HepG2 (cell line): ENCODE measurements around the gene YJEFN3. TPM values are rescaled to one million over a fixed set of nuclear protein-coding genes. Genes with fewer than 3 reads are reported as not detected.

ENCODE experiments used
- ATAC-seq: fragments of 200-7000 bp; cut with Tn5 transposase; 3 replicates; pipeline ENCODE4 v1.9.1; 2020; ENCODE audit warnings: mild to moderate bottlenecking, moderate library complexity
- BruUV-seq: library from RNA; stranded (reverse); fragments of 400-500 nt; replicated peaks from 2 replicates; lab custom pipeline; 2021; lab: Mats Ljungman, UMichigan
- CTCF ChIA-PET: fragments of 300-600 bp; formaldehyde crosslinking; extraction: SDS; loops from one replicate; lab custom pipeline; 2021; ENCODE audit warnings: low total read pairs, inconsistent platforms, low intra/inter-chr PET ratio; lab: Yijun Ruan, JAX
- POLR2A ChIA-PET: fragments of 350-600 bp; sonication (Branson Sonifier 250); formaldehyde crosslinking; loops from one replicate; lab custom pipeline; 2020; ENCODE audit warnings: antibody characterized with exemption, inconsistent platforms; lab: Yijun Ruan, JAX
- DNase-seq: peaks from one replicate; pipeline ENCODE4 v3.0.0-alpha.2; 2015; ENCODE audit warnings: low spot score
- FAIRE-seq: peaks from 3 replicates; lab custom pipeline; 2011; peaks lifted over from hg19 to GRCh38; lab: Jason Lieb, UNC
- H2AFZ ChIP-seq: one replicate; pipeline ENCODE4 v1.6.1; 2011; ENCODE audit warnings: low read length, inconsistent platforms
- H3K27ac ChIP-seq: fragments of 300-600 bp; 3 replicates; pipeline ENCODE4 v1.8.0; 2011; ENCODE audit warnings: mixed run types, mild to moderate bottlenecking, mixed read lengths, low read length, inconsistent platforms; ENCODE audit not compliant: insufficient read depth; ENCODE audit errors: extremely low read length
- H3K27me3 ChIP-seq, 2 experiments: fragments of 200-600 bp in 1 of 2; 2 replicates in 1 of 2; 3 replicates in 1 of 2; pipeline versions ENCODE4 v1.6.0 to v1.8.0; 2011; ENCODE audit warnings: low read length in 2 of 2, mild to moderate bottlenecking in 2 of 2, moderate library complexity in 2 of 2, inconsistent platforms in 1 of 2; ENCODE audit not compliant: insufficient read depth in 2 of 2, control insufficient read depth in 1 of 2
- H3K36me3 ChIP-seq, 2 experiments: fragments of 200-600 bp in 1 of 2; replicated peaks in 1 of 2; 2 replicates in 1 of 2; 3 replicates in 1 of 2; pipeline versions ENCODE4 v1.5.1 to v1.8.0; 2011; ENCODE audit warnings: low read length in 2 of 2, inconsistent platforms in 1 of 2; ENCODE audit not compliant: insufficient read depth in 2 of 2, control insufficient read depth in 1 of 2
- H3K4me1 ChIP-seq: 2 replicates; pipeline ENCODE4 v1.5.1; 2012; ENCODE audit warnings: low read length, inconsistent platforms; ENCODE audit not compliant: insufficient read depth
- H3K4me2 ChIP-seq: 2 replicates; pipeline ENCODE4 v1.6.0; 2011; ENCODE audit warnings: low read depth, low read length, inconsistent platforms
- H3K4me3 ChIP-seq, 3 experiments: fragments of 200-600 bp in 1 of 3; sonication (generic), shearing (Covaris generic) in 1 of 3; replicated peaks in 1 of 3; 2 replicates each; pipeline ENCODE4 v1.5.1; 2011 to 2016; ENCODE audit warnings: low read length in 3 of 3, inconsistent platforms in 2 of 3, low read depth in 2 of 3, mild to moderate bottlenecking in 2 of 3, control low read depth in 1 of 3, mixed read lengths in 1 of 3; ENCODE audit not compliant: insufficient read depth in 1 of 3
- H3K79me2 ChIP-seq: one replicate; pipeline ENCODE4 v1.6.1; 2011; ENCODE audit warnings: low read length, inconsistent platforms; ENCODE audit not compliant: insufficient read depth
- H3K9ac ChIP-seq: 2 replicates; pipeline ENCODE4 v1.6.0; 2011; ENCODE audit warnings: mild to moderate bottlenecking, low read depth, low read length, inconsistent platforms; ENCODE audit not compliant: insufficient read depth
- H3K9me3 ChIP-seq: 2 replicates; pipeline ENCODE4 v1.5.1; 2012; ENCODE audit warnings: mild to moderate bottlenecking, low read length
- H4K20me1 ChIP-seq: 2 replicates; pipeline ENCODE4 v1.6.0; 2011; ENCODE audit warnings: inconsistent platforms, mild to moderate bottlenecking, low read length, moderate library complexity; ENCODE audit not compliant: insufficient read depth
- JUNB ChIP-seq: sonication (generic); formaldehyde crosslinking; IDR thresholded peaks from 2 replicates; pipeline ENCODE4 v1.8.0; 2022; ENCODE audit warnings: missing genetic modification reagents, mild to moderate bottlenecking, borderline replicate concordance
- NFE2 ChIP-seq: sonication (generic); formaldehyde crosslinking; IDR thresholded peaks from 2 replicates; pipeline ENCODE4 v1.4.0; 2020; ENCODE audit warnings: missing genetic modification reagents
- PCBP2 ChIP-seq: fragments of 200-400 bp; formaldehyde crosslinking; optimal IDR thresholded peaks from 2 replicates; pipeline ENCODE3; 2018; ENCODE audit warnings: low read length, low read depth; ENCODE audit not compliant: poor library complexity, severe bottlenecking
- RAD21 ChIP-seq: fragments of 450-650 bp; formaldehyde crosslinking; IDR thresholded peaks from 2 replicates; pipeline ENCODE4 v1.5.0; 2020; ENCODE audit warnings: mild to moderate bottlenecking
- RELA ChIP-seq: sonication (generic); formaldehyde crosslinking; IDR thresholded peaks from 2 replicates; pipeline ENCODE4 v1.4.0; 2020; ENCODE audit warnings: missing genetic modification reagents
- RFX3 ChIP-seq: IDR thresholded peaks from 2 replicates; pipeline ENCODE4 v1.6.1; 2016; ENCODE audit warnings: missing biosample characterization, missing genetic modification reagents
- RXRA ChIP-seq: sonication (generic); formaldehyde crosslinking; IDR thresholded peaks from 2 replicates; pipeline ENCODE4 v1.5.1; 2020; ENCODE audit warnings: missing genetic modification reagents
- TFE3 ChIP-seq: IDR thresholded peaks from 2 replicates; pipeline ENCODE4 v1.6.1; 2016
- ZNF260 ChIP-seq: sonication (generic); formaldehyde crosslinking; IDR thresholded peaks from 2 replicates; pipeline ENCODE4 v1.4.0; 2020; ENCODE audit warnings: missing genetic modification reagents, low read depth, mild to moderate bottlenecking, borderline replicate concordance
- ZNF564 ChIP-seq: sonication (generic); formaldehyde crosslinking; IDR thresholded peaks from 2 replicates; pipeline ENCODE4 v1.8.1; 2023; ENCODE audit warnings: mild to moderate bottlenecking, missing genetic modification reagents
- WGBS: methylation state at CpG from one replicate; pipeline ENCODE4 v1.1.6; 2017; ENCODE audit warnings: low lambda C conversion rate; 5-methylcytosine and 5-hydroxymethylcytosine counted together
- in situ Hi-C: cut with HindIII; loops from 2 replicates; pipeline ENCODE4 v1.10.0; 2017; ENCODE audit warnings: low pct_unique_long_range_greater_than_20kb; ENCODE audit not compliant: extremely low pct_ligation_motif_present
- intact Hi-C: fragments of 100-400 bp; cut with micrococcal nuclease; formaldehyde crosslinking; loops from one replicate; pipeline ENCODE4 v1.10.0; 2022; ENCODE audit not compliant: unreplicated experiment
- polyA plus RNA-seq, 8 experiments: library from polyadenylated mRNA; depleted of rRNA in 3 of 8; stranded (reverse) in 7 of 8; unstranded in 1 of 8; fragments of >200 nt; fragmentation: Illumina TruSeq in 4 of 8; extraction: Trizol in 4 of 8; gene quantifications; 2 replicates each; pipeline versions ENCODE4 v1.2.1 to v1.2.3, GENCODE V29; 2011 to 2016; ENCODE audit warnings: low read depth in 4 of 8, missing spikeins in 1 of 8, mixed read lengths in 1 of 8; ENCODE audit not compliant: insufficient read depth in 1 of 8
- total RNA-seq, 5 experiments: library from RNA; depleted of rRNA; stranded (reverse); fragments of >200 nt; fragmentation: Illumina TruSeq; extraction: Trizol; gene quantifications; 2 replicates each; pipeline ENCODE4 v1.2.3, GENCODE V29; 2016; ENCODE audit warnings: low read depth in 1 of 5

YJEFN3 gene
- total and polyA plus RNA-seq, 2 of the 13 experiments (the other 11 are each of a cell fraction or from before 2014, with no cell fraction given), result 0.89 to 4.0 TPM

DNA sequence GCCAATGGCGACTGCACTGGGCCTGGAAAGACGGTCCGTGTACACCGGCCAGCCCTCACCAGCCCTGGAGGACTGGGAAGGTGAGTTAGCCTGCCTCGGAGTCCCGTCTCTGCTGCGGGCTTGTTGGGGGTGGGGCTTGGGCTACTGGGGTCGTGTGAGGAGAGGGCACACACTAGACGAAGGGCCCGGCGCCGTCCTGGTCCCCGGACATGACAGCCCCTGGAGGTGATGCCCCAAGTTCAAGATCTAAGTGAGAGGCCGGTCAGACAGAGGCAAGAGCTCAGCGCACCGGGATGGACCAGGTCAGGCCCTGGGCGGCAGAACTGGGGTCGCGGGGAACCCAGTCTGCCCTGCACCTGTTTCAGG is 11.0 kb downstream of the YJEFN3 start (continued):
- TF ChIP-seq JUNB (CRISPR knock-in tag) (no peak), RFX3 (CRISPR knock-in tag) (no peak), ZNF564 (CRISPR knock-in tag) (no peak)

GRCh38 chr19:19540064-19540714 is 11.5 kb downstream of the YJEFN3 start:
- Histone ChIP-seq H4K20me1 (no peaks in the 10 kb centered on the region), H3K27me3 (peaks cover 0 to 10% of the 10 kb centered on the region in 2 experiments; a peak in 1 of 5 replicates), H3K4me1 (0 out of 2 replicates have a peak, but pooled peaks cover 5% of the 10 kb centered on the region), H3K27ac (no peak overlapping the region), H3K9ac (no peak overlapping the region), H3K4me3 (no peak overlapping the region), H3K9me3 (no peaks in the 10 kb centered on the region), H3K36me3 (no peaks in the 10 kb centered on the region), H3K4me2 (no peak overlapping the region), H3K79me2 (no peaks in the 10 kb centered on the region), H2AFZ (no peak overlapping the region)
- ChIA-PET POLR2A (no interaction called here), CTCF (no interaction called here)
- no peak for FAIRE-seq
- TF ChIP-seq PCBP2 (no peak), ZNF260 (CRISPR knock-in tag) (no peak), TFE3 (CRISPR knock-in tag) (no peak), NFE2 (no peak), RELA (no peak), RAD21 (no peak), RXRA (CRISPR knock-in tag) (no peak)
- WGBS, result 70% methylated on average over 66 of the region's 74 CpGs
- no peak for DNase-seq
- ATAC-seq, result no peak
- in situ Hi-C loops (loop anchor here (25.0 kb wide), 1 partner anchor 422 kb away; no protein-coding TSS in a partner anchor), intact Hi-C loops (no loop called here)
- no TSS peak for BruUV-seq
